Esophagus muscularis mucosa (tissue), 4 donors: Measurements from ENCODE around the gene MOB2. TPM values are rescaled to one million over a fixed set of nuclear protein-coding genes. Genes with fewer than 3 reads are reported as not detected.

ENCODE experiments used
- DNase-seq: peaks from one replicate; pipeline ENCODE4 v3.0.0-alpha.2; 2017; ENCODE audit errors: extremely low spot score
- H3K27ac ChIP-seq, 4 donors: fragments of 200-600 bp; sonication (generic); replicated peaks in 1 of 4; 1 replicate in 3 of 4; 2 replicates in 1 of 4; pipeline ENCODE4 v1.5.1; 2016 to 2019; ENCODE audit warnings: mild to moderate bottlenecking in 1 of 4
- H3K27me3 ChIP-seq, 4 donors: fragments of 200-600 bp; sonication (generic); one replicate each; pipeline versions ENCODE4 v1.5.1 to v1.6.0; 2016 to 2019
- H3K36me3 ChIP-seq, 4 donors: fragments of 200-600 bp; sonication (generic); one replicate each; pipeline ENCODE4 v1.5.1; 2016 to 2019
- H3K4me1 ChIP-seq, 4 donors: fragments of 200-600 bp; sonication (generic); one replicate each; pipeline ENCODE4 v1.5.1; 2016 to 2019
- H3K4me3 ChIP-seq, 4 donors: fragments of 200-600 bp; sonication (generic); 1 replicate in 2 of 4; 2 replicates in 2 of 4; pipeline ENCODE4 v1.5.1; 2016 to 2019; ENCODE audit warnings: mild to moderate bottlenecking in 4 of 4, moderate library complexity in 1 of 4
- H3K9me3 ChIP-seq, 4 donors: fragments of 200-600 bp; sonication (generic); 1 replicate in 3 of 4; 2 replicates in 1 of 4; pipeline ENCODE4 v1.5.1; 2016 to 2019
- EP300 ChIP-seq: sonication (generic); formaldehyde crosslinking; IDR thresholded peaks from one replicate; pipeline ENCODE4 v1.6.1; 2017; ENCODE audit warnings: antibody characterized with exemption
- POLR2A ChIP-seq: fragments of 450-650 bp; IDR thresholded peaks from one replicate; pipeline ENCODE4 v1.6.1; 2017; ENCODE audit warnings: antibody characterized with exemption, moderate library complexity, mild to moderate bottlenecking, low read depth
- POLR2AphosphoS5 ChIP-seq, 2 donors: sonication (generic); formaldehyde crosslinking; IDR thresholded peaks; one replicate each; pipeline ENCODE4 v1.6.1; 2017; ENCODE audit warnings: antibody characterized with exemption in 2 of 2
- WGBS: methylation state at CpG from one replicate; pipeline ENCODE4 v1.1.5; 2018; 5-methylcytosine and 5-hydroxymethylcytosine counted together
- intact Hi-C: fragments of 100-400 bp; cut with DNase I; formaldehyde crosslinking; loops from one replicate; pipeline ENCODE4 v1.15.1; 2023
- total RNA-seq, 4 donors: library from RNA; depleted of rRNA; stranded (reverse); fragments of >200 nt; gene quantifications; one replicate each; pipeline versions ENCODE4 v1.1.0 to v1.2.1, GENCODE V29; 2016
- TF ChIP-seq, protein P1 (sequence below), 3 experiments: fragments of 200-600 bp in 2 of 3; fragments of 450-650 bp in 1 of 3; sonication (generic) in 2 of 3; IDR thresholded peaks; one replicate each; pipeline ENCODE4 v1.5.1; 2017 to 2019; ENCODE audit warnings: antibody characterized with exemption in 3 of 3, mild to moderate bottlenecking in 2 of 3, moderate library complexity in 1 of 3

Gene MOB2
- total RNA-seq, 4 donors from 2014 or later: 66.6 to 115 (median 89.5) TPM

DNA sequence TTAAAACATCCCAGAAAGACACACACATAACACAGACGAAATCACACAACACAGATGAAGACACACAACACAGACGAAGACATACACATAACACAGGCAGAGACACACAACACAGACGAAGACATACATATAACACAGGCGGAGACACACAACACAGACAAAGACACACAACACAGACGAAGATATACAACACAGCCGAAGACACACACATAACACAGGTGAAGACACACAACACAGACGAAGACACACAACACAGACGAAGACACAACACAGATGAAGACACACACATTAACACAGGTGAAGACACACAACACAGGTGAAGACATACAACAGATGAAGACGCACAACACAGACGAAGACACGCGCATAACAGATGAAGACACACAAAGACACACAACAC is 4.8 kb upstream of the MOB2 start:
- intact Hi-C loops: no loop called here
- peaks cover 41 to 65% (median 49%) of the 10 kb centered on the region in 4 donors for H3K4me1 ChIP-seq

GRCh38 chr11:1490651-1491050 is 4.1 kb upstream of the MOB2 start:
- Histone ChIP-seq H3K36me3 (no peaks in the 10 kb centered on the region), H3K27ac (no peak overlapping the region), H3K4me1 (peaks cover 43 to 68% (median 54%) of the 10 kb centered on the region in 4 donors), H3K4me3 (no peak overlapping the region), H3K9me3 (no peaks in the 10 kb centered on the region), H3K27me3 (no peaks in the 10 kb centered on the region)
- no peak for TF ChIP-seq POLR2AphosphoS5 (IDR thresholded peaks at IDR 0.05)
- TF ChIP-seq, protein P1, sequence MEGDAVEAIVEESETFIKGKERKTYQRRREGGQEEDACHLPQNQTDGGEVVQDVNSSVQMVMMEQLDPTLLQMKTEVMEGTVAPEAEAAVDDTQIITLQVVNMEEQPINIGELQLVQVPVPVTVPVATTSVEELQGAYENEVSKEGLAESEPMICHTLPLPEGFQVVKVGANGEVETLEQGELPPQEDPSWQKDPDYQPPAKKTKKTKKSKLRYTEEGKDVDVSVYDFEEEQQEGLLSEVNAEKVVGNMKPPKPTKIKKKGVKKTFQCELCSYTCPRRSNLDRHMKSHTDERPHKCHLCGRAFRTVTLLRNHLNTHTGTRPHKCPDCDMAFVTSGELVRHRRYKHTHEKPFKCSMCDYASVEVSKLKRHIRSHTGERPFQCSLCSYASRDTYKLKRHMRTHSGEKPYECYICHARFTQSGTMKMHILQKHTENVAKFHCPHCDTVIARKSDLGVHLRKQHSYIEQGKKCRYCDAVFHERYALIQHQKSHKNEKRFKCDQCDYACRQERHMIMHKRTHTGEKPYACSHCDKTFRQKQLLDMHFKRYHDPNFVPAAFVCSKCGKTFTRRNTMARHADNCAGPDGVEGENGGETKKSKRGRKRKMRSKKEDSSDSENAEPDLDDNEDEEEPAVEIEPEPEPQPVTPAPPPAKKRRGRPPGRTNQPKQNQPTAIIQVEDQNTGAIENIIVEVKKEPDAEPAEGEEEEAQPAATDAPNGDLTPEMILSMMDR (IDR thresholded peaks at IDR 0.05): no peak
- TF ChIP-seq POLR2A: no peak
- TF ChIP-seq EP300: no peak
- intact Hi-C loops: no loop called here
- no peak for DNase-seq
- WGBS: 78% methylated on average over 7 of the region's 7 CpGs

More for the DNA sequence above, 4.8 kb upstream of the MOB2 start:
- no peak for DNase-seq
- H3K27me3 ChIP-seq: no peaks in the 10 kb centered on the region
- no peak overlapping the region for H3K27ac ChIP-seq
- H3K36me3 ChIP-seq: no peaks in the 10 kb centered on the region
- TF ChIP-seq EP300 (no peak), POLR2A (no peak), POLR2AphosphoS5 (IDR thresholded peaks at IDR 0.05) (no peak)
- TF ChIP-seq, protein P1 (IDR thresholded peaks at IDR 0.05): no peak
- H3K9me3 ChIP-seq: no peaks in the 10 kb centered on the region
- WGBS: 93% methylated on average over 12 of the region's 12 CpGs
- no peak overlapping the region for H3K4me3 ChIP-seq

DNA sequence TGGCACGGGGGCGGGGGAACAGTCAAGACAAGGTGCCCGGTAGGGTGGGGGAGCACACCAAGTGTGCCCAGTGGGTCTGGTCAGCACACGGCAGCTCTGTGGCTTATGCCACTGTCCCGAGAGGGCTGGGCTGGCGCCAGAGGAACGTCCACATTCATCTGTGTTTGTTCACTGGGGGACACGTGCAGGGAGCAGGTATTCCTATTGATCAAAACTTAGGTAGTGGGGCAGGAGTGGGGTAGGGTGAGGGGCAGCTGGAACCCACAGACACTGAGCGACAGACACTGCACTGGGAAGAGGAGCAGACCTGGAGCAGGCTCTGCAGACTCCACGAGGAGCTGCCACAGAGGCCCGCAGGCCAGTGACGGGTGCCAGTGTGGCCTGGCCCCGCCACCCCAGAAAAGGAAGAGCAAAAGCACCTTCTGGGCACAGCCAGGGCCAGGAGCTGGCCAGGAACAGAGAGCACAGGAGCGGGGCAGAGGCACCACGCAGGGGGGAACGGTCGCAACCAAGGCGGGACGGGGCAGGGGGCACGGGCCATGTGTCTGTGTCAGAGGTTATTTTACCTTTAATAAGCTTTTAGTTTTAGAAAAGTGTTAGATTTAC is 2.1 kb upstream of the MOB2 start:
- intact Hi-C loops: no loop called here
- H3K4me3 ChIP-seq: no peak overlapping the region
- no peaks in the 10 kb centered on the region for H3K27me3 ChIP-seq
- H3K27ac ChIP-seq: peak overlapping the region; percentile 89 to 96 (median 92)
- WGBS: 89% methylated on average over 20 of the region's 20 CpGs
- peaks cover 60 to 85% (median 74%) of the 10 kb centered on the region in 4 donors for H3K4me1 ChIP-seq
- H3K9me3 ChIP-seq: no peaks in the 10 kb centered on the region
- TF ChIP-seq POLR2AphosphoS5 (IDR thresholded peaks at IDR 0.05) (no peak), POLR2A (no peak), EP300 (no peak)
- TF ChIP-seq, protein P1 (IDR thresholded peaks at IDR 0.05): no peak
- no peak for DNase-seq
- no peaks in the 10 kb centered on the region for H3K36me3 ChIP-seq

DNA sequence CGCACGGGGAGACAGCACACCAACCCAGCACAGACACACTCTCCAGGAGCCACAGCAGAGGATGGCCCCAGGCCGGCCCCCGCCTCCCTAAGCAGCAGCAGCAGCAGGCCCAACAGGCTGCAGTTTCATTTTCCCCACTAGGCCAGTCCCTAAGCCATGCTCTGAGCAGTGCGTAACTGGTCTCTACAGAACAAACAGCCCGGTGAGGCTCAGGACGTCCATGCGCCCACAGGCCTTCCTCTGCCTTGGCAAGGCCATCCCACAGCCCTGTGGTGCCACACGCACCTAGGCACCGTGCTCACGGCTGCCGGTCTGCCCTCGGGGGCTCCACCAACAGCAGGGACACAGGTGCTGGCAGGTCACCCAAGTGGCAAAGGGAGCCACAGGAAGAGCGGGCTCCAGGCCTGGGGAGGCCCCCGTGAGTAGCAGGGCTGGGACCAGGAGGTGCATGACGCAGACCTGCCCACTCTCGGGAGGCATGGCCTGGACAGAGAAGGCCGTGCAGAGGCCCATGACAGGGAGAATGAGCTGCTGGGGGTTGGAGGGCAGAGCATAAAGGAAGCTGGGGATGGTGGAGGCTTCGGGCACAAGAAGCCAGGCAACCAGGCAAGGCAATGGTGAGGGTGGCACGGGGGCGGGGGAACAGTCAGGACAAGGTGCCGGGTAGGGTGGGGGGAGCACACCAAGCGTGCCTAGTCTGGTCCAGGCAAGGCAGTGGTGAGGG is 1.4 kb upstream of the MOB2 start:
- peak overlapping the region in 3 of 4 donors; percentile 22 to 61 (median 22) for H3K4me3 ChIP-seq
- no peaks in the 10 kb centered on the region for H3K9me3 ChIP-seq
- H3K36me3 ChIP-seq: no peaks in the 10 kb centered on the region
- H3K4me1 ChIP-seq: peaks cover 66 to 91% (median 80%) of the 10 kb centered on the region in 4 donors
- intact Hi-C loops: no loop called here
- H3K27ac ChIP-seq: peak overlapping the region; percentile 89 to 96 (median 92)
- no peaks in the 10 kb centered on the region for H3K27me3 ChIP-seq
- 73% methylated on average over 17 of the region's 23 CpGs for WGBS
- TF ChIP-seq POLR2A (no peak), POLR2AphosphoS5 (IDR thresholded peaks at IDR 0.05) (peak in 1 of 2 donors; percentile 27)
- TF ChIP-seq, protein P1 (IDR thresholded peaks at IDR 0.05): peak in 1 of 3 experiments; percentile 47
- no peak for DNase-seq
